AG09319 (cell line): ENCODE data around the gene LRRIQ1.

ENCODE experiments used
- DNase-seq: peaks from one replicate; pipeline ENCODE4 v3.0.0-alpha.2; 2010; ENCODE audit warnings: low read depth; ENCODE audit errors: extremely low read depth
- CTCF ChIP-seq: IDR thresholded peaks from 2 replicates; pipeline ENCODE4 v1.5.1; 2011; ENCODE audit warnings: low read depth, mild to moderate bottlenecking, inconsistent platforms, low read length, moderate library complexity

LRRIQ1 gene

DNA sequence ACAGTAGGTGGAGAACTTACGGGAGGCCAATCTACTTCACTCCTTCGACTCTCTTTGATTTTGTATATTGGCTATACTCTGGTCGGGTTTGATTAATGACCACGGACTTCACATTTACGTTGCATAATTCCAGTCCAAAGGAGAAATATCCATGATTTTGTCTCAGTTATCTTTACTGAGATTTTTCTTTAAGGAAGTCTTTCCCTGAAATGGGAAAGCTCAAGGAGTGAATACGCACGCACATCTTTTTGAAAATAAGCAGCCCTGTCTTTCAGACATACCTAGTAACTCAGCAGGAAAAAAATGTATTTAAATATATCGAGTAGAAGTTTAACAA lies 238.1 kb downstream of the LRRIQ1 start:
- TF ChIP-seq CTCF = no peak

DNA sequence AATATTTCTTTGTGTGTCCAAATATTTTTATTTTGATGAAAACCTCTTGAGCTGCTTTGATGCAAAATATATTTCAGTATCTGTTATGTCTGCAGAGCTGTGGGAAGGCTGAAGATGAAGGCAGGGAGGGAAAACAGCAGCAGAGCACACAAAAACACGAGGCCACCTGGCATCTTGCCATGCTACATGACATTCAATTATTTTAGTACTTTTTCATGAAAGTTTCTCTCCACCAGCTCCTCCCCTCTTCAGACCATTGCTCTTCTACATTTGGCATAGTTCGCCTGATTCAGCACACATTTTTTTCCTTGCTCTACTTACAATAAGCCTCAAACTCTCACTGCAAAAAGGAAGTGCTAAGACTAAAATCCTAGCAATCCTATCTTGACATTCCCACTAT lies 239.2 kb downstream of the LRRIQ1 start:
- no peak for TF ChIP-seq CTCF
- DNase-seq = no peak

More for the DNA sequence above, 238.1 kb downstream of the LRRIQ1 start:
- no peak for DNase-seq

DNA sequence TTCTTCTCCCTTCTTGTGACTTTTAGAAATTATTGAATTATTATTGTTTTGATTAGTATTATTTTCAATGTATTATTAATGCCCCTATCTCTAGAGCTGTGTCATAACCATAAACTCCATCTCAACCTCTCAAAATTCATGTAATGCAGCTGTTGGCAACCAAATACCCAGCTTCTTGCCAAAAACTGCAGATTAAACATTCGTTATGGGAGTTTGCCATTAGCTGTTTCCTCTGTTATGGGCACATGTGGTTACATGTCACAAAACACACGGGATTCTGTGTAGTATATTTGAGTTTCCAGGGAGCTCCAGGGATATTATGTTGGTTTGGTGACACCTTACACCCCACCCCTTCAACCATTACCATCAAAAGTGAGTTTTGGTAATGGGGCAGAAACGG lies 241.0 kb downstream of the LRRIQ1 start:
- no peak for DNase-seq
- no peak for TF ChIP-seq CTCF

GRCh38 chr12:85277900-85278597 lies 241.9 kb downstream of the LRRIQ1 start:
- no peak for DNase-seq

GRCh38 chr12:85278598-85279448 lies 242.7 kb downstream of the LRRIQ1 start:
- DNase-seq = no peak
- no peak for TF ChIP-seq CTCF

More at GRCh38 chr12:85277900-85278597, 241.9 kb downstream of the LRRIQ1 start:
- TF ChIP-seq CTCF = no peak

DNA sequence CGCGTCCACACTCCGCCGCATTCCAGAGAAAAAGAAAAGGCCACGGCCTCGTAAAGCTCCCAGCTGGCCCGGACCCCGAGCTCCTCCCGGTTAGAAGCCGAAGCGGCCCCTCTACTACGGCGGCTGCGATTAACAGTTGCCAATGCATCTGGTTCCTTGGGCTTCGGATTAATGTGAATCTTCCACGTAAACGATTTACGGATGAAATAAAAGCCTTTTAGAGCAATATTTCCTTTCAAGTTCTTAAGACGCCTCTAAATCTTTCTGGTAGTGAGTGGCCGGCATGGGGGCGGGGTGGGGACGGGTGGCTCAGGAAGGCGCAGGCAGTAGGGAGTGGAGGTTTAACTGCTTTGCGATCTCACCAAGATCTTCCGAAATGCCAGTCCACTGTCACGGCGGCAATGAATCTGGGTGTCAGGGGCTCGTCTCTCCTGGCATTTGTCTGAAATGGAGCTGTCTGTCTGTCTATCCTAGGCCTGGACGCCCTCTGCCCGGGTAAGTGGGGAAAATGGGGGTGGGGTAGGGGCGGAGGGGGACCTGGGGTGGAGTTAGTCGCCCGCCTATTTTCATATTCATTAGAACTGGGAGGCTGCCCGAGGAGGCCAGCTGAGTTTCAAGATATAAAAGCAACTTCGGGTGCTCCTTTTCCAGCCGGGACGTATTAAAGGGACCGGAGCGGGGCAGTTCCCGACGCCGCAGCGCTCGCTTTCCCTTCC lies 243.5 kb downstream of the LRRIQ1 start:
- no peak for TF ChIP-seq CTCF
- DNase-seq = no peak
